Stomach smooth muscle (tissue), 2 donors: ENCODE results near the gene NFKB1.

ENCODE experiments used
- H3K27ac ChIP-seq: one replicate; pipeline ENCODE4 v1.7.0; 2013; ENCODE audit warnings: mild to moderate bottlenecking, low read length, inconsistent platforms
- H3K27me3 ChIP-seq, 2 donors: one replicate each; pipeline ENCODE4 v1.7.0; 2013; ENCODE audit warnings: low read length in 2 of 2; ENCODE audit not compliant: insufficient read depth in 2 of 2, control insufficient read depth in 1 of 2
- H3K36me3 ChIP-seq, 2 donors: one replicate each; pipeline ENCODE4 v1.7.0; 2013; ENCODE audit warnings: low read length in 2 of 2; ENCODE audit not compliant: control insufficient read depth in 2 of 2, insufficient read depth in 2 of 2
- H3K4me1 ChIP-seq: one replicate; pipeline ENCODE4 v1.7.0; 2013; ENCODE audit warnings: low read length; ENCODE audit not compliant: control insufficient read depth, insufficient read depth
- H3K4me3 ChIP-seq, 2 donors: one replicate each; pipeline ENCODE4 v1.7.0; 2013; ENCODE audit warnings: low read length in 2 of 2
- H3K9ac ChIP-seq, 2 donors: one replicate each; pipeline ENCODE4 v1.7.0; 2013; ENCODE audit warnings: low read length in 2 of 2, mild to moderate bottlenecking in 1 of 2
- H3K9me3 ChIP-seq, 2 donors: one replicate each; pipeline ENCODE4 v1.7.0; 2013; ENCODE audit warnings: low read length in 2 of 2; ENCODE audit not compliant: control insufficient read depth in 2 of 2
- donor health status: healthy.
- donor health status: Pancreatic carcinoma.

NFKB1 gene

GRCh38 chr4:102579794-102580462, 78.8 kb downstream of the NFKB1 start:
- Histone ChIP-seq H3K9ac (no peak overlapping the region), H3K27me3 (no peaks in the 10 kb centered on the region), H3K9me3 (no peaks in the 10 kb centered on the region), H3K36me3 (peaks cover 28 to 33% of the 10 kb centered on the region in 2 donors), H3K4me3 (no peak overlapping the region), H3K27ac (no peak overlapping the region), H3K4me1 (no peaks in the 10 kb centered on the region)

DNA sequence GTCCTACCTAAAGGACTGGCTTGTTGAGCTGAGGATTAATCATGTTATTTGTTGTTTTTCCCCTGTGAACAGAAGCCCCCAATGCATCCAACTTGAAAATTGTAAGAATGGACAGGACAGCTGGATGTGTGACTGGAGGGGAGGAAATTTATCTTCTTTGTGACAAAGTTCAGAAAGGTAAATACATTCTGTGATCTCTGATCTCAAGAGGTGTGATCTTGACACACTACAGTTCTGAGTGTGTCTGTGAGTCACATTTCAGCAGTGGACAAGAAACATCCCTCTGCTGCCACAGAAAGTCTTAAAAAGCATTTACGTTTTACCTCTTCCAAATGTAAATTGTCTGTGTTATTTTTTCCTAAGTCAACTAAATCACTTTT, 79.3 kb downstream of the NFKB1 start:
- H3K4me3 ChIP-seq: no peak overlapping the region
- H3K27ac ChIP-seq: no peak overlapping the region
- H3K9ac ChIP-seq: no peak overlapping the region
- no peaks in the 10 kb centered on the region for H3K27me3 ChIP-seq
- no peaks in the 10 kb centered on the region for H3K9me3 ChIP-seq
- H3K4me1 ChIP-seq: no peaks in the 10 kb centered on the region
- H3K36me3 ChIP-seq: peaks cover 31 to 33% of the 10 kb centered on the region in 2 donors

DNA sequence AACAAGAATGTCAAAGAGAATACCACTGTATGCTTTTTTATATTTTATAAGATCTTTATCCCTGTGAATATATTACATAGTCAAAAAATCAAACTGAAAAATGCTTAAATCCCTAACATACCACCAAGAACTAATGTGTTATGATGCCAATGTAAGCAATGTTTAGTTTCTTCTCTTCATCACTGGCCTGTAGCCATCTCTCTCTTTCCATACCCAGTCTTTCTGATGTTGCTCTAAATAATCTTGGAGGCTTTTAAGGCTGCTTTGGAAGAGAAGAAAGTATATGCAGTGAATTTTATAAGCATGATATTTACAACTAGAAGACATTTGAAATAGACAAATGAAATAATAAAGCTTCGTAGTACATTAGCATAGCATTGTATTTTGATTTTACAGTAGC, 82.9 kb downstream of the NFKB1 start:
- Histone ChIP-seq H3K27ac (no peak overlapping the region), H3K9me3 (no peaks in the 10 kb centered on the region), H3K4me1 (no peaks in the 10 kb centered on the region), H3K9ac (no peak overlapping the region), H3K4me3 (no peak overlapping the region), H3K36me3 (peaks cover 10 to 20% of the 10 kb centered on the region in 2 donors), H3K27me3 (no peaks in the 10 kb centered on the region)

DNA sequence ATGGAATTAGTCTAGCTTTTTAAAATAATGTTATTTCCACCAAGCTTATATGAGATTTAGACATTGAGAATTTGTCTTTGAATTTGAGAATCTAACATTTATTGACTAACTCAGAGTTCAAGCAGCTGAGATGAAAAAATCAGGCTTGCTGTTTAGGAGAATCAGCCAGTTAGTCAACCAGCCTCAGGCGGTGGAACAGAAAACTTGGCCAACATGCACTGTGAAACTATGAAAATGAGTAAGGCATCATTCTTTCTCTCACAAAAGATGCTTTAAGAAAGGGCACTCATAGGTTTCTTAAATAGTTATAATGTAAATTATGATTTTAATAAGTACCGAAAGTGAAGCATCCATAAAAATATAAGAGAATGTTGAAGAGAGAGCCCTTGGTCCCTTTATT, 84.2 kb downstream of the NFKB1 start:
- Histone ChIP-seq H3K4me3 (no peak overlapping the region), H3K9ac (no peak overlapping the region), H3K27me3 (no peaks in the 10 kb centered on the region), H3K36me3 (peaks cover 9 to 23% of the 10 kb centered on the region in 2 donors), H3K4me1 (no peaks in the 10 kb centered on the region), H3K9me3 (no peaks in the 10 kb centered on the region), H3K27ac (no peak overlapping the region)

DNA sequence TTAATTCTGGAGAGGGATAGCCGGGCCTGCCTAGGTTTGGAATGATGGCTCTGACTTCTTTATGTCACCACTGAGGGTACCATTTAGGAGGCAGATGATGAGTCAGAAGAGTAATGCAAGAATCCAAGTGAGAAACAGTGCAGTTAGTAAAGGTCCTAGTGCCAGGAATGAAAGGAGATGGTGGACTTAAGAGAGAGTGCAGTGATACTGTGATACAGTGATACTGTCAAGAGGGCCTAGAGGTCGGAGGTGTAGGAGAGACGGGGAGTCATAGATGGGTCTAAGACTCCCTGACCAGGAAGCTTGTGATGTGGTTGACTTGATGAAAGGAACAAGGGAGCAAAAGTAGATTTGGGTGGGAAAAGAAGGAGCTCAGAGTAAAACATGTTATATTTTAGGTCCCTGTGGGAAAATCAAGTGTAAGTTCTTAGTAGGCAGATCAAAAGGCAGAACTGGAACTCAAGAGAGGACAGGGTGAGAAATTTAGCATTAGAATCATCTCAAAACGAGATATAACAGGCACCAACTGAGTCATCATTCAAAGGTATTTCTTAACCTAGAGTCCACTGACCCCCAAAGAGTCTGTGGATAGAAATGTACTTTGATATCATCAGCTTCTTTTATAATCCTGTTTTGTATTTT, 85.0 kb downstream of the NFKB1 start:
- Histone ChIP-seq H3K9ac (no peak overlapping the region), H3K27ac (no peak overlapping the region), H3K27me3 (no peaks in the 10 kb centered on the region), H3K36me3 (peaks cover 6 to 20% of the 10 kb centered on the region in 2 donors), H3K9me3 (no peaks in the 10 kb centered on the region), H3K4me3 (no peak overlapping the region), H3K4me1 (no peaks in the 10 kb centered on the region)

GRCh38 chr4:102586644-102587021, 85.5 kb downstream of the NFKB1 start:
- Histone ChIP-seq H3K9me3 (no peaks in the 10 kb centered on the region), H3K4me3 (no peak overlapping the region), H3K36me3 (peaks cover 3 to 16% of the 10 kb centered on the region in 2 donors), H3K4me1 (no peaks in the 10 kb centered on the region), H3K9ac (no peak overlapping the region), H3K27me3 (no peaks in the 10 kb centered on the region), H3K27ac (no peak overlapping the region)

DNA sequence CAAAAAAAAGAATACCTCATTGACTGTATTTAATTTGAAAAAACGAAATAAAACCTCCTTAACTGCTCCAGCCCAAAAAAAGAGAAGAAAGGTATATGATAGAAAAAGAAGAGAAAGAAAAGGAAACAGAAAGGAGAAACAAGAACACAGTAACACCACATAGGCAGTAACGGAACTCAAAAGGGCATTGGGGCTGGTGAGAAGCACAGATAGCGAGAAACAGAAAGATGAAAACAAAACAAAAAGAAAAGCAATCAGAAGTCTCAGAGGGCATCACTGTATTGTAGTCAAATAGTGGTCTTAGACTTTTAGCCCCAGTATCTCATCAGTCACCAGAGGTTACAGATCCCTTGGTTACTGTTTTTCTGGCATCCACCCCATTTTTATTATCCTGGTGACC, 88.6 kb downstream of the NFKB1 start:
- Histone ChIP-seq H3K4me3 (no peak overlapping the region), H3K9me3 (no peaks in the 10 kb centered on the region), H3K9ac (no peak overlapping the region), H3K27ac (no peak overlapping the region), H3K4me1 (no peaks in the 10 kb centered on the region), H3K27me3 (no peaks in the 10 kb centered on the region), H3K36me3 (peaks cover 6 to 14% of the 10 kb centered on the region in 2 donors)

DNA sequence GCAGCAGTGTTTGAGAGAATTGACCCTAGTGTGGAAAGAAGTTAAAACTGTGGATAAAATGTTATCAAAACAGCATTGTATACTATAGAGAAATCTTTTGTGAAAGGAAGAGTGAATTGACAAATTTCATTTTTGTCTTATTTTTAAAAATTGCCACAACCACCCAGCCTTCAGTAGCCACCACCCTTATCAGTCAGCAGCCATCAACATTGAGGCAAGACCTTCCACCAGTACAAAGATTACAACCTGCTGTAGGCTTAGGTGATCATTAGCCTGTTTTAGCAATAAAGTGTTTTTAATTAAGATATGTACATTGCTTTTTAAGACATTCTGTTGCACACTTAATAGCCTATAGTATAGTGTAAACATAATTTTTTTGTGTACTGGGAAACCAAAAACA, 91.1 kb downstream of the NFKB1 start:
- no peak overlapping the region for H3K27ac ChIP-seq
- no peaks in the 10 kb centered on the region for H3K4me1 ChIP-seq
- H3K27me3 ChIP-seq: no peaks in the 10 kb centered on the region
- H3K9ac ChIP-seq: no peak overlapping the region
- H3K9me3 ChIP-seq: no peaks in the 10 kb centered on the region
- H3K4me3 ChIP-seq: no peak overlapping the region
- peaks cover 19 to 25% of the 10 kb centered on the region in 2 donors for H3K36me3 ChIP-seq

DNA sequence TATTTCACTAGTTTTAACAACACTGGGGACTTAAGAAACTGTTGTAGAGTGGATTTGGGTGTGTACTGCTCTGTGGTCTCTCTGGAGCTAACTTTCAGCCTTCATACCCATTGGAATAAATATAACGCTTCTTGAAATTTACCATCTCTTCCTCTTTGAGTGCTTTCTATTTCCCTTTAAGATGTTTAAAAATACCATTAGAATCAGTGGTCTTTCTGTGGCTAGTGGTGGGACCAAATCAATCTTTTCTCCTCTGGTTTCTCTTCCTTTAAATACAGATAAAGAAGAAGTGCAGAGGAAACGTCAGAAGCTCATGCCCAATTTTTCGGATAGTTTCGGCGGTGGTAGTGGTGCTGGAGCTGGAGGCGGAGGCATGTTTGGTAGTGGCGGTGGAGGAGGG, 92.0 kb downstream of the NFKB1 start:
- Histone ChIP-seq H3K27me3 (no peaks in the 10 kb centered on the region), H3K36me3 (peaks cover 25 to 32% of the 10 kb centered on the region in 2 donors), H3K4me1 (no peaks in the 10 kb centered on the region), H3K9ac (no peak overlapping the region), H3K9me3 (no peaks in the 10 kb centered on the region), H3K27ac (no peak overlapping the region), H3K4me3 (no peak overlapping the region)

DNA sequence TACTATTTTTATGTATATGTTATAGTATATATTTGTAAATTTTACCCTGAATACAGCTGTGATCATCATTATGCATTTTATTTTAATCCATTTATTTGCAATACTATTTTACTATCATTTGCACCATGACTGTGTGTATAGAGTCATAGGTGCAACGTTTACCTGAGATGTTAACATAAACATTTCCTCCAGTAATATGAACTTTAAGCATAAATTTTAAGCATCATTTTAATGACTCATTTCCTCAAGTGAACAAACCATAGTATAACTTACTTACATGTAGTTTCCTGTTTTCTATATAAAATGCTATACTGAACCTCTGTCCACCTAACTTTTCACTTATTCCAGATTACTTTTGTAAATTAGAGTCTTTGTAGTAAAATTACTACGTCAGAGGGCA, 92.8 kb downstream of the NFKB1 start:
- H3K9ac ChIP-seq: no peak overlapping the region
- no peaks in the 10 kb centered on the region for H3K9me3 ChIP-seq
- H3K4me3 ChIP-seq: no peak overlapping the region
- no peaks in the 10 kb centered on the region for H3K4me1 ChIP-seq
- H3K36me3 ChIP-seq: peaks cover 25 to 32% of the 10 kb centered on the region in 2 donors
- H3K27ac ChIP-seq: no peak overlapping the region
- no peaks in the 10 kb centered on the region for H3K27me3 ChIP-seq

DNA sequence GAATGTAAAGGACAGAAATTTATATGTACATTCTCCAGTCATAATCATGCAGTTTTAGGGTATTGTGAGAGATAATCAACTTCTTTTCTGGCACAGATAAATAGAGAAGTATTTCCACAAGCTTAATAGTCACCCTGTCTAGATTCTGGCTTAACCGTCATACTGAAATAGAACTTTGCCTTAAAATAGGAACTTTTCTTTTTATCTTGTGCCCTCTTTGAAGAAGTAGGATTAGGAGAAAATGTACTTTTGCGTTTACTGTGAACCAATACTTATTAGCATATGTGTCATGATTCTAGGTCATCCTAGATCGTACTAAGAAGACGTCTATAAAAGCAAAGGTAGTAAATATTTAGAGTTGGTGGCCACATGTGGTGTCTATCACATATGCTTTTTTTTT, 95.4 kb downstream of the NFKB1 start:
- H3K36me3 ChIP-seq: peaks cover 31 to 40% of the 10 kb centered on the region in 2 donors
- H3K9me3 ChIP-seq: no peaks in the 10 kb centered on the region
- no peaks in the 10 kb centered on the region for H3K27me3 ChIP-seq
- H3K4me3 ChIP-seq: no peak overlapping the region
- no peak overlapping the region for H3K9ac ChIP-seq
- H3K27ac ChIP-seq: no peak overlapping the region
- H3K4me1 ChIP-seq: no peaks in the 10 kb centered on the region
